ENCODE data around the gene GDAP2.

Gene GDAP2

GRCh38 chr1:117841117-117841650 lies 88.2 kb downstream of the GDAP2 start:
- no peak for DNase-seq (ENCODE audit: low read depth)

GRCh38 chr1:117838911-117839310 lies 90.5 kb downstream of the GDAP2 start:
- DNase-seq (ENCODE audit: low read depth), result no peak

- no peak for DNase-seq (ENCODE audit: low read depth)
These were observed 93.4 kb downstream of the GDAP2 start for GRCh38 chr1:117836069-117836468.

- no peak for DNase-seq (ENCODE audit: low read depth)
These were observed 95.0 kb downstream of the GDAP2 start for GRCh38 chr1:117834416-117834815.

- DNase-seq (ENCODE audit: low read depth), result no peak
These were observed 97.0 kb downstream of the GDAP2 start for GRCh38 chr1:117832453-117832852.

GRCh38 chr1:117830222-117830621 lies 99.2 kb downstream of the GDAP2 start:
- no peak for DNase-seq (ENCODE audit: low read depth)

- no peak for DNase-seq (ENCODE audit: low read depth)
These were observed 101.2 kb downstream of the GDAP2 start for GRCh38 chr1:117828201-117828600.

- no peak for DNase-seq (ENCODE audit: low read depth)
These were observed 102.8 kb downstream of the GDAP2 start for GRCh38 chr1:117826540-117827078.

GRCh38 chr1:117826119-117826518 lies 103.3 kb downstream of the GDAP2 start:
- no peak for DNase-seq (ENCODE audit: low read depth)

GRCh38 chr1:117825414-117825813 lies 104.0 kb downstream of the GDAP2 start:
- no peak for DNase-seq (ENCODE audit: low read depth)

- no peak for DNase-seq (ENCODE audit: low read depth)
These were observed 104.8 kb downstream of the GDAP2 start for GRCh38 chr1:117824616-117825015.

GRCh38 chr1:117821774-117822482 lies 107.5 kb downstream of the GDAP2 start:
- no peak for DNase-seq (ENCODE audit: low read depth)

GRCh38 chr1:117821382-117821755 lies 108.1 kb downstream of the GDAP2 start:
- DNase-seq (ENCODE audit: low read depth), result no peak

GRCh38 chr1:117820694-117821381 lies 108.6 kb downstream of the GDAP2 start:
- DNase-seq (ENCODE audit: low read depth), result no peak

- DNase-seq (ENCODE audit: low read depth), result no peak
These were observed 109.3 kb downstream of the GDAP2 start for GRCh38 chr1:117820096-117820495.

GRCh38 chr1:117819301-117819700 lies 110.1 kb downstream of the GDAP2 start:
- DNase-seq (ENCODE audit: low read depth), result no peak

GRCh38 chr1:117818456-117818855 lies 111.0 kb downstream of the GDAP2 start:
- DNase-seq (ENCODE audit: low read depth), result no peak

- DNase-seq (ENCODE audit: low read depth), result no peak
These were observed 111.8 kb downstream of the GDAP2 start for GRCh38 chr1:117817629-117818028.

- no peak for DNase-seq (ENCODE audit: low read depth)
These were observed 113.5 kb downstream of the GDAP2 start for GRCh38 chr1:117815926-117816325.

- no peak for DNase-seq (ENCODE audit: low read depth)
These were observed 114.3 kb downstream of the GDAP2 start for GRCh38 chr1:117814856-117815797.

All from activated T-cell treated with anti-CD3 and anti-CD28 coated beads for 24 hours (primary cell).